Peyer's patch (tissue), 4 donors: ENCODE results near the gene TSPAN6. TPM values are rescaled to one million over a fixed set of nuclear protein-coding genes. Genes with fewer than 3 reads are reported as not detected.
A peak's percentile ranks its signal among the peaks of the same experiment; 100 is the strongest.

Experiments used
- DNase-seq, 3 donors: peaks; one replicate each; pipeline ENCODE4 v3.0.0-alpha.2; 2017 to 2019
- H3K27ac ChIP-seq, 4 donors: fragments of 200-600 bp; sonication (generic); one replicate each; pipeline ENCODE4 v1.5.1; 2016 to 2019
- H3K27me3 ChIP-seq, 2 donors: fragments of 200-600 bp; sonication (generic); one replicate each; pipeline ENCODE4 v1.5.1; 2019
- H3K36me3 ChIP-seq, 3 donors: fragments of 200-600 bp; sonication (generic); one replicate each; pipeline ENCODE4 v1.5.1; 2016 to 2019
- H3K4me1 ChIP-seq, 4 donors: fragments of 200-600 bp; sonication (generic); one replicate each; pipeline ENCODE4 v1.5.1; 2016 to 2019
- H3K4me3 ChIP-seq, 4 donors: fragments of 200-600 bp; sonication (generic); 1 replicate in 3 of 4; 2 replicates in 1 of 4; pipeline ENCODE4 v1.5.1; 2016 to 2019; ENCODE audit warnings: mild to moderate bottlenecking in 1 of 4
- H3K9me3 ChIP-seq, 4 donors: fragments of 200-600 bp; sonication (generic); one replicate each; pipeline ENCODE4 v1.5.1; 2016 to 2019; ENCODE audit warnings: mild to moderate bottlenecking in 1 of 4
- POLR2A ChIP-seq, 2 donors: fragments of 450-650 bp; IDR thresholded peaks; one replicate each; pipeline ENCODE4 v1.5.1; 2017; ENCODE audit warnings: antibody characterized with exemption in 2 of 2, mild to moderate bottlenecking in 2 of 2, moderate library complexity in 2 of 2
- total RNA-seq, 4 donors: library from RNA; depleted of rRNA; stranded (reverse); fragments of >200 nt; gene quantifications; one replicate each; pipeline ENCODE4 v1.1.0, GENCODE V29; 2016
- TF ChIP-seq, protein P1 (sequence below), 6 experiments: fragments of 450-650 bp in 4 of 6; fragments of 200-600 bp in 2 of 6; sonication (generic) in 1 of 6; IDR thresholded peaks; one replicate each; pipeline ENCODE4 v1.5.1; 2017 to 2019; ENCODE audit warnings: antibody characterized with exemption in 6 of 6, mild to moderate bottlenecking in 3 of 6, moderate library complexity in 1 of 6

Gene TSPAN6
- total RNA-seq, 4 donors from 2014 or later, result 19.0 to 42.9 (median 29.9) TPM

DNA sequence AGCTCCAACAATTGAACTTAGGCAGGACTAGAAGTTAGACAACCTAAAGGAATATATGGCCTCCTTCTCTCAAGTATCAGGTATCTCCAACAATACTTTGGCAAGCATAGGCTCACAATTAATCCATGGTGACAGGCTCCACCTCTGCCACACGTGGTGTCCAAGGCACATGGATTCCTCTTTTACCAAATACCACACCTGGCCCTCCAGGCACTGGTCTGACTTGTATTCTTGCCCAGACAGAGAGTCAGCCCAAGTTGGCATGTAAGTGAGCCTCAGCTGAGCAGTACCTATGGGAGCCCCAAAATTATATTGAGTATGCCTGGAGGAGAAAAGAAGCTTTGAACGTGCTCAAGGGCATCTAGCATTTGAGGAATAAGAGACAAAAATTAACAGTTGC is 27.0 kb upstream of the TSPAN6 start:
- no peak for TF ChIP-seq POLR2A (IDR thresholded peaks at IDR 0.05)
- TF ChIP-seq, protein P1, sequence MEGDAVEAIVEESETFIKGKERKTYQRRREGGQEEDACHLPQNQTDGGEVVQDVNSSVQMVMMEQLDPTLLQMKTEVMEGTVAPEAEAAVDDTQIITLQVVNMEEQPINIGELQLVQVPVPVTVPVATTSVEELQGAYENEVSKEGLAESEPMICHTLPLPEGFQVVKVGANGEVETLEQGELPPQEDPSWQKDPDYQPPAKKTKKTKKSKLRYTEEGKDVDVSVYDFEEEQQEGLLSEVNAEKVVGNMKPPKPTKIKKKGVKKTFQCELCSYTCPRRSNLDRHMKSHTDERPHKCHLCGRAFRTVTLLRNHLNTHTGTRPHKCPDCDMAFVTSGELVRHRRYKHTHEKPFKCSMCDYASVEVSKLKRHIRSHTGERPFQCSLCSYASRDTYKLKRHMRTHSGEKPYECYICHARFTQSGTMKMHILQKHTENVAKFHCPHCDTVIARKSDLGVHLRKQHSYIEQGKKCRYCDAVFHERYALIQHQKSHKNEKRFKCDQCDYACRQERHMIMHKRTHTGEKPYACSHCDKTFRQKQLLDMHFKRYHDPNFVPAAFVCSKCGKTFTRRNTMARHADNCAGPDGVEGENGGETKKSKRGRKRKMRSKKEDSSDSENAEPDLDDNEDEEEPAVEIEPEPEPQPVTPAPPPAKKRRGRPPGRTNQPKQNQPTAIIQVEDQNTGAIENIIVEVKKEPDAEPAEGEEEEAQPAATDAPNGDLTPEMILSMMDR (IDR thresholded peaks at IDR 0.05), result no peak
- Histone ChIP-seq H3K4me1 (peaks cover 0 to 8% (median 1%) of the 10 kb centered on the region in 4 donors), H3K4me3 (no peak overlapping the region), H3K9me3 (no peaks in the 10 kb centered on the region), H3K36me3 (no peaks in the 10 kb centered on the region), H3K27me3 (no peaks in the 10 kb centered on the region), H3K27ac (no peak overlapping the region)
- no peak for DNase-seq

DNA sequence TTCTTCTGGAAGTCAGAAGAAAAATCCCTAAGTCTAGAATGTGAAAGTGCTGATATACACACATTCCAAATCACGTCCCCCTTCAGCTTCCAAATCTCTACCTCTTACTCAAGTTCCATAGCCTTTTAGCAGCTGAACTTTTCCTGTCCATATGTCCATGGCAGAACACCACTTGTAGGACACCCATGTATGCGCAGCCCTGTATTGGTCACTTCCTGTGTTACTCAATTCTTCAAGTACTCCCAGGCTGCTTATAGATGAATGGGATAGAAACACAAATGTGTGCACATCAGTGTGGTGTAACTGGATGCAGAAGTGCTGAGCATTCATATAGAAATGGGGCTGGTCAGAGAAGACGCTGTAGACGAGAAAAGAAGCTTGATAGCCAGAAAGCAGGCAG is 26.2 kb upstream of the TSPAN6 start:
- H3K9me3 ChIP-seq, result no peaks in the 10 kb centered on the region
- H3K27me3 ChIP-seq, result no peaks in the 10 kb centered on the region
- H3K36me3 ChIP-seq, result no peaks in the 10 kb centered on the region
- no peak for DNase-seq
- peaks cover 0 to 8% (median 1%) of the 10 kb centered on the region in 4 donors for H3K4me1 ChIP-seq
- no peak overlapping the region for H3K4me3 ChIP-seq
- TF ChIP-seq, protein P1 (IDR thresholded peaks at IDR 0.05), result no peak
- TF ChIP-seq POLR2A (IDR thresholded peaks at IDR 0.05), result no peak
- no peak overlapping the region for H3K27ac ChIP-seq

DNA sequence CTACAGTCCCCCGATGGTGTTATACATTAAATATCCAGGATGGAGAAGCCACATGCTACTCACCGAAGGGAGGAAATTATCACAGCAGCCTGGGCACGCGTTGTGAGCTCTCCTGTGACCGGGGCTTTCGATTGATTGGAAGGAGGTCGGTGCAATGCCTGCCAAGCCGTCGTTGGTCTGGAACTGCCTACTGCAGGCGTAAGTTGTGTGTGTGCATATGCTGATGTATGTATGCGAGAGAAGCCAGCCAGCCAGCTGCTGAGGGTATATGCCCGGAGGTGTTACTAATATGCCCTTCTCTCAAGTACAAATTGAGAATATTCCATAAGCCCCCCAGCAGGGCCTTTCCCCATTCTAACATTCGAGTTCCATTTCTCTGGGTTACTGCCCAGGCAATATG is 25.6 kb upstream of the TSPAN6 start:
- H3K4me1 ChIP-seq, result peaks cover 0 to 8% (median 1%) of the 10 kb centered on the region in 4 donors
- H3K27ac ChIP-seq, result no peak overlapping the region
- DNase-seq, result no peak
- no peaks in the 10 kb centered on the region for H3K36me3 ChIP-seq
- no peak for TF ChIP-seq POLR2A (IDR thresholded peaks at IDR 0.05)
- TF ChIP-seq, protein P1 (IDR thresholded peaks at IDR 0.05), result no peak
- H3K9me3 ChIP-seq, result no peaks in the 10 kb centered on the region
- no peak overlapping the region for H3K4me3 ChIP-seq
- H3K27me3 ChIP-seq, result no peaks in the 10 kb centered on the region

DNA sequence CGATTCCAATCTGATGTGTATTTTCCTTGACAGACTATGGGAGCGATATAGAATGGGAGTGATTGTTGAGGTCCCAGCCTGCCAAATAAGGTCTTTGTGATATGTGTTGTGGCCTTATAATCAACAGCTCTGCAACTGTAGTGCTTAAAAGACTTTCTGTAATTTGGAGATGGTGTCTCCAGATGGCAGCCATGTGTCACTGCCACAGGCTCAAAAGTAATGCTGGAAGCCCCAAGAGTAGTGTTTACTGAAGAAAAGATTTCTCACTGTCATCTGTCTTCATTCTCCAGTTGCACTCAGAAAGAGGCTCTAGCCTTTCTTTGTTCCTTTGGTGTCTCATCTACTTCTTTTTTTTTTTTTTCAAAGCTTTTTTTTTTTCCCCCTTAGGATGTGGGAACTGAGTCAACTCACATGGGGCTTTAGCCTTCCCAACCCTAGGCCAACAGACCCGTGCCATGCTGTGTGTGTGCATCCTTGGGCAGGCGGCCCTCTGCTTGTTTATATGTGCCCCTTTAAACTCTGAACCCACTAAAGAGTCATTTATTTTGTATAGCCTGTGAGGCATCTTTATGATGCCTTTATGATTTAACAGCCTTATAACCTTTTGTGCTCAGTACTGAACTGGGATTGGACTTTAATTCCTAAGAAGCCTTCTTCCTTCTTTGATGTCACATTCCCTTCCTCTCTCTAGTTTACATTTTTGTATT is 23.0 kb upstream of the TSPAN6 start:
- H3K27ac ChIP-seq, result peak overlapping the region in 2 of 4 donors; percentile 70 to 79
- peak in 1 of 3 donors; percentile 52 for DNase-seq

DNA sequence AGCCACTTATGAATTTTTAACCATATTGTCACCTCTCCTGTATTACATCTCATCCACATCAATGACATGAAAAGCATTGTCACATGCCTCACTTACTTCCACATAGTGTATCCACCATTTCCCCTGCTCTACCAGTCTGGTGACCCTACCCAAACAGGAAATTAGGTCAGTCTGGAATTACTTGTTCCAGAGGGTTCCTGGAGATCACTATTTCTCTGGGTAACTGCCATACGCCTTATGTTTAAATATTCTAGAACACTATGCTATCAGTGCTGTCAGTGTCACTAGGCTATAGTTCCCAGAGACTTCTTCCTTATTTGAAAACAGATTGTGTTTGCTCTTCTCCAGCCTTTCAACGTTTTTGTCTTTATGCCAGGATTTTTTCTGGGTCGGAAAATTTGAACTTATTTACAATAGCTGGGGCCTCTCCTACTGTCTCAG is 22.4 kb upstream of the TSPAN6 start:
- Histone ChIP-seq H3K36me3 (no peaks in the 10 kb centered on the region), H3K27ac (peak overlapping the region in 2 of 4 donors; percentile 70 to 79), H3K4me3 (no peak overlapping the region), H3K4me1 (peaks cover 0 to 8% (median 1%) of the 10 kb centered on the region in 4 donors), H3K9me3 (no peaks in the 10 kb centered on the region), H3K27me3 (no peaks in the 10 kb centered on the region)
- no peak for DNase-seq
- TF ChIP-seq, protein P1 (IDR thresholded peaks at IDR 0.05), result no peak
- TF ChIP-seq POLR2A (IDR thresholded peaks at IDR 0.05), result no peak

More for the DNA sequence above, 23.0 kb upstream of the TSPAN6 start:
- H3K9me3 ChIP-seq, result no peaks in the 10 kb centered on the region
- no peaks in the 10 kb centered on the region for H3K27me3 ChIP-seq
- TF ChIP-seq, protein P1 (IDR thresholded peaks at IDR 0.05), result no peak
- no peak for TF ChIP-seq POLR2A (IDR thresholded peaks at IDR 0.05)
- peaks cover 0 to 8% (median 1%) of the 10 kb centered on the region in 4 donors for H3K4me1 ChIP-seq
- H3K36me3 ChIP-seq, result no peaks in the 10 kb centered on the region
- no peak overlapping the region for H3K4me3 ChIP-seq
